Nephron (organoid): Measurements from ENCODE around the gene LHFPL6.

Experiments
- H3K27ac Mint-ChIP-seq, 3 experiments: 2 replicates each; pipeline ENCODE4 v1.8.0; 2020; ENCODE audit warnings: mixed read lengths in 3 of 3, mild to moderate bottlenecking in 2 of 3, moderate library complexity in 1 of 3
- H3K27me3 Mint-ChIP-seq: 2 replicates; pipeline ENCODE4 v1.8.0; 2021; ENCODE audit warnings: low read depth, mild to moderate bottlenecking, moderate library complexity, mixed read lengths
- H3K36me3 Mint-ChIP-seq: 2 replicates; pipeline ENCODE4 v1.8.0; 2020; ENCODE audit warnings: low read depth, mixed read lengths
- H3K4me1 Mint-ChIP-seq: 2 replicates; pipeline ENCODE4 v1.8.0; 2020; ENCODE audit warnings: mixed read lengths
- H3K4me3 Mint-ChIP-seq, 3 experiments: 2 replicates each; pipeline ENCODE4 v1.8.0; 2020; ENCODE audit warnings: mild to moderate bottlenecking in 3 of 3, mixed read lengths in 3 of 3, moderate library complexity in 2 of 3
- H3K9me3 Mint-ChIP-seq: 2 replicates; pipeline ENCODE4 v1.8.0; 2020; ENCODE audit warnings: mixed read lengths
- TF ChIP-seq, protein P1 (sequence below), 3 experiments: fragments of 200-600 bp; sonication (generic); IDR thresholded peaks; one replicate each; pipeline ENCODE4 v1.5.0; 2021; ENCODE audit warnings: antibody characterized with exemption in 3 of 3; ENCODE audit not compliant: unreplicated experiment in 3 of 3

The LHFPL6 gene

DNA sequence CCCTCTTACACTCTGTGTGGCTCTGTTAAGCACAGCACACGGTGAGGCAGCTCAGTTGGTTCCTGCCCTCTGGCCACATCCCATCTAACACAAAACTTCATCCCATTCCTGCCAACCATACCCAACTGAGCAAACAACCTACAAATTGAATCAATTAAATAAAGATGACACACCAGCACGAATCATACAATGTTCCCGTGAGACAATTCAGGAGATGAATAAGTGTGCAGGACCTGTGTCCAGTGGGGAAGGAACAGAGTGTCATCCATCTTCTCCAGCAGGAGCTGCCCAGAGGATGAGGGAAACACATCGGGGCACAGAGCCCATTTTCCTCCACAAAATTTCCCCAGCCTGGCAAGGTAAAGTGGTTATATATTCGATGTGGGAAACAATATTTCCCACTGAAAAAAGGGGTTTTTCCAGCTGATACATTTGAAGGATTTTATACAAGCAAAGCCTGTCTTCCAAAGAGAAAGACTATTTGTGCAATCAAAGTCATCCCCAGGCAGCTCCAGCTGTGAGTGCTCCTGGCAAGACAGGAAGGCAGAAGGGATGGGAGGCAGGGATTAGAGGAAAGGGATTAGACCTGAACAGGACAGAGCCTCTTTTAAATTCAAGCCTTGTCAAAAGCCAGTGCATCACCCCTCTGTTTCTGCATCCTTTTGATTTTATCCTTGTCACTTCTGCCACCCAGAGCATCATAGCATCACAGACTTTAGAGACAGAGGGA, 240.2 kb downstream of the LHFPL6 start:
- no peak overlapping the region for H3K27ac Mint-ChIP-seq
- TF ChIP-seq, protein P1, sequence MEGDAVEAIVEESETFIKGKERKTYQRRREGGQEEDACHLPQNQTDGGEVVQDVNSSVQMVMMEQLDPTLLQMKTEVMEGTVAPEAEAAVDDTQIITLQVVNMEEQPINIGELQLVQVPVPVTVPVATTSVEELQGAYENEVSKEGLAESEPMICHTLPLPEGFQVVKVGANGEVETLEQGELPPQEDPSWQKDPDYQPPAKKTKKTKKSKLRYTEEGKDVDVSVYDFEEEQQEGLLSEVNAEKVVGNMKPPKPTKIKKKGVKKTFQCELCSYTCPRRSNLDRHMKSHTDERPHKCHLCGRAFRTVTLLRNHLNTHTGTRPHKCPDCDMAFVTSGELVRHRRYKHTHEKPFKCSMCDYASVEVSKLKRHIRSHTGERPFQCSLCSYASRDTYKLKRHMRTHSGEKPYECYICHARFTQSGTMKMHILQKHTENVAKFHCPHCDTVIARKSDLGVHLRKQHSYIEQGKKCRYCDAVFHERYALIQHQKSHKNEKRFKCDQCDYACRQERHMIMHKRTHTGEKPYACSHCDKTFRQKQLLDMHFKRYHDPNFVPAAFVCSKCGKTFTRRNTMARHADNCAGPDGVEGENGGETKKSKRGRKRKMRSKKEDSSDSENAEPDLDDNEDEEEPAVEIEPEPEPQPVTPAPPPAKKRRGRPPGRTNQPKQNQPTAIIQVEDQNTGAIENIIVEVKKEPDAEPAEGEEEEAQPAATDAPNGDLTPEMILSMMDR (IDR thresholded peaks at IDR 0.05; ENCODE audit: unreplicated experiment in 3 of 3): no peak
- peaks cover 30% of the 10 kb centered on the region for H3K4me1 Mint-ChIP-seq
- no peak overlapping the region for H3K4me3 Mint-ChIP-seq
- peaks cover 4% of the 10 kb centered on the region for H3K36me3 Mint-ChIP-seq
- H3K9me3 Mint-ChIP-seq: peaks cover 14% of the 10 kb centered on the region
- H3K27me3 Mint-ChIP-seq: no peaks in the 10 kb centered on the region

DNA sequence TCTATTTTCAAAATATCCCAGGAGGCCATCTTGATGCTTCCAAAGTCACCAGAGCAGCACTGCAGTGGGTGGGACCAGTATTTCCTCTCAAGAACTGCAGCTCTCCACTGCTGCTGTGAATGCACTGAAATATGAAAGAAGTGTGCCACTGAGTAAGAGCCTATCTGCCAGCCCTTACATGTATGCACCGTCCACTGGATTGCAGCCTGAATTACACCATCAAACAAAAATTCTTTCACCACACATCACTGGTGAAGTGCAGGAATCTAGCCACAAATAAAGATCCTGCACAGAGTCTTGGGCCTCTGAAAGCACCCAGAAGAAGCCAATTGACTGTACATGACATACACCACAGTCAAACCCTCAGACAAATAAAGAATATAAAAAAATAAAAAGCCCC, 249.0 kb downstream of the LHFPL6 start:
- Mint-ChIP-seq H3K4me1 (peaks cover 26% of the 10 kb centered on the region), H3K4me3 (no peak overlapping the region), H3K9me3 (peaks cover 33% of the 10 kb centered on the region), H3K27me3 (no peaks in the 10 kb centered on the region), H3K36me3 (peaks cover 4% of the 10 kb centered on the region), H3K27ac (no peak overlapping the region)
- TF ChIP-seq, protein P1 (IDR thresholded peaks at IDR 0.05; ENCODE audit: unreplicated experiment in 3 of 3): no peak

GRCh38 chr13:39350461-39350881, 252.5 kb downstream of the LHFPL6 start:
- Mint-ChIP-seq H3K9me3 (peaks cover 9% of the 10 kb centered on the region), H3K36me3 (no peaks in the 10 kb centered on the region), H3K4me1 (peaks cover 56% of the 10 kb centered on the region), H3K27me3 (no peaks in the 10 kb centered on the region), H3K4me3 (peak overlapping the region in 1 of 3 experiments; percentile 59), H3K27ac (peak overlapping the region; percentile 61 to 86 (median 81))
- TF ChIP-seq, protein P1 (IDR thresholded peaks at IDR 0.05; ENCODE audit: unreplicated experiment in 3 of 3): no peak

- TF ChIP-seq, protein P1 (IDR thresholded peaks at IDR 0.05; ENCODE audit: unreplicated experiment in 3 of 3): no peak
- peaks cover 58% of the 10 kb centered on the region for H3K4me1 Mint-ChIP-seq
- peak overlapping the region; percentile 8 to 61 (median 55) for H3K27ac Mint-ChIP-seq
- H3K4me3 Mint-ChIP-seq: peak overlapping the region in 2 of 3 experiments; percentile 41 to 42
- no peaks in the 10 kb centered on the region for H3K27me3 Mint-ChIP-seq
- peaks cover 3% of the 10 kb centered on the region for H3K9me3 Mint-ChIP-seq
- no peaks in the 10 kb centered on the region for H3K36me3 Mint-ChIP-seq
Observed at GRCh38 chr13:39349391-39349960, 253.5 kb downstream of the LHFPL6 start.

DNA sequence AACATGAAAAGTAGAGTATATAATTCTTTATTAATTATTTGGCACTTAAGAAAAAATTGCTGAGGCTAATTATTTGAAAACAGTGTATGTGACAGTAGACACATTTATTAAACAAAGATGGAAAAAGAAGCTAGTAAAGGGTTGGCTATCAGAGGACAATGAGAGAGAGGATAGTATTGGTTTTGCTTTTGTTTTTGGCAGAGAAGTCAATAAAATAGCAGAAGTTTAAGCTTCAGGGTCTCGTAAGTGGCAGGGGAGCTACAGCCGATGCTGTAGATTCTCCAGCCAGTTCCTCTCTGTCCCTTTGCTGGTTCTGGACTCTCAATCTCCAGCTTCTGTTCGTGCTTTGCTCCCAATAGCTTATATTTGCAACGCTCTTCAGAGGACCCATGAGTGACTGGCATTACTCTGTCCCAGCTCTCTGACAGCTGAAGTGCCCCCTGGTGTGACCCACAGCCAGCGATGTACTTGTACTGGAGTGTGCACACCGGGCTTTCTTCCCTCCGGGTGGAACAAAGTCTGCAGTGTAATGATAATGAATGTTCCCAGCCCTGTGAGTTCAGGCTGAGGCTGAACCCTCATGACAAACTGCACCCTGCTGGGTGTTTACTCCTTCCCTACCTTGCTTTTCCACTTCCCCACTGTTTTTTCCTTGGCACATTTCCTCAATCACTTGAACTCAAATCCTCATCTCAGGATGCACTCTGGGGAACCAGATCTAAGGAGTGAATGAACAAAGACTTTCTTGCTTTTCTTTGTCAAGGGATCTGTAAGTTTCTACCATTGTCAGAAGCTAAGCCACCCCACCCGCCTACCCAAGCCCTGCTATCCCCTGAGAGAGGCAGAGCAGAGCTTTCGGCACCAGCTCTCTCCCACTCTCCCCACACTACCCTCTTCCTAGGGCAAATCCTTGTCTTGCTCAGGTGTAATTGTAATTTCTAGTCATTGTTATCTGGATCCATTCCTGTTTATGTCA, 254.8 kb downstream of the LHFPL6 start:
- no peak overlapping the region for H3K4me3 Mint-ChIP-seq
- H3K9me3 Mint-ChIP-seq: no peaks in the 10 kb centered on the region
- TF ChIP-seq, protein P1 (IDR thresholded peaks at IDR 0.05; ENCODE audit: unreplicated experiment in 3 of 3): no peak
- H3K27ac Mint-ChIP-seq: peak overlapping the region in 2 of 3 experiments; percentile 30 to 42
- no peaks in the 10 kb centered on the region for H3K36me3 Mint-ChIP-seq
- H3K4me1 Mint-ChIP-seq: peaks cover 58% of the 10 kb centered on the region
- H3K27me3 Mint-ChIP-seq: no peaks in the 10 kb centered on the region
